ENCODE measurements around the gene AKIRIN2. TPM values are rescaled to one million over a fixed set of nuclear protein-coding genes. Genes with fewer than 3 reads are reported as not detected.

Gene AKIRIN2
- total and polyA plus RNA-seq, 10 of the 15 experiments (the other 5 are each of a cell fraction or from before 2014, with no cell fraction given), result 12.7 to 82.2 (median 42.6) TPM

DNA sequence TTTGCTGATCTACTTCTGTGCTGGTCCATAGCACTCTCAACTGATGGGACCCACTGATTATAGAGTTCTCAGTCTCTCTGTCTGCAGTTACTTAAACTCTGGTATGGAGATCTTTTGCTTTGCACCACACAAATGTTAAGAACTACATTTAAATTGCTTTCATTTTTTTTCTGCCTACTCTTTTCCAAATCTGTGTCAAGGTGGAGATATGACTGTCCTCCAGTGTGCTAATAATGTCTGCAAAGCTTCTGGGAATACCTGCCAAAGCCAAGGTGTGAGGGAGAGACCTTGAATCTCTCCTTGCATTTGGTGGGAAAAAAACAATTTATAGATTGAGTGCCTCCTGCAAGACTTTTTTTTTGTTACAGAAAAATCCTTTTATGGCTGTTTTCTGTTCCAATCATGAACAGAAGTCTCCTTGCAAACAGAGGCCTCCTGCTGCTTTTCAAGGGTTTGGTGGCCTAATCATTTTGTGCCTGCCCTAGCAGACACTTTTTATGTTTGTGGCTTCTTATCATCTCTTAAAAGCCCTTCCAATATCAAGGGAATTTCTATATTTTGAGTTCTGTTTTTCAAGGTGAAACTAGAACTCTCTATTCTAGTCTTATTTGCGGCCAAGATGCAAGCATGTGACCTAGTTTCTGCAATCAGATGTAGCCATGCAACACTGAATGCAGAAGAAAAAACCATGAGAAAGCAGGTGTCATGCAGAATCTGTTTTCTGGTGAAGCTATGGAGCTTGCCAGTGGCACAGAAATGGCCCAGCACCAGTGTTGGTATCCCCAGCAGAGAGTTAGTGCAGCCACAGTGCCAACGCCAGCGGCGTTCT is 23.2 kb upstream of the AKIRIN2 start (continued):
- TF ChIP-seq, protein P1, sequence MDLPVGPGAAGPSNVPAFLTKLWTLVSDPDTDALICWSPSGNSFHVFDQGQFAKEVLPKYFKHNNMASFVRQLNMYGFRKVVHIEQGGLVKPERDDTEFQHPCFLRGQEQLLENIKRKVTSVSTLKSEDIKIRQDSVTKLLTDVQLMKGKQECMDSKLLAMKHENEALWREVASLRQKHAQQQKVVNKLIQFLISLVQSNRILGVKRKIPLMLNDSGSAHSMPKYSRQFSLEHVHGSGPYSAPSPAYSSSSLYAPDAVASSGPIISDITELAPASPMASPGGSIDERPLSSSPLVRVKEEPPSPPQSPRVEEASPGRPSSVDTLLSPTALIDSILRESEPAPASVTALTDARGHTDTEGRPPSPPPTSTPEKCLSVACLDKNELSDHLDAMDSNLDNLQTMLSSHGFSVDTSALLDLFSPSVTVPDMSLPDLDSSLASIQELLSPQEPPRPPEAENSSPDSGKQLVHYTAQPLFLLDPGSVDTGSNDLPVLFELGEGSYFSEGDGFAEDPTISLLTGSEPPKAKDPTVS (IDR thresholded peaks at IDR 0.05; ENCODE audit: low read depth, low read length), result no peak
- TF ChIP-seq ZNF384 (IDR thresholded peaks at IDR 0.05; ENCODE audit: borderline replicate concordance, low read depth, low read length) (peak; percentile 80), TCF3 (IDR thresholded peaks at IDR 0.05; ENCODE audit: borderline replicate concordance, insufficient read depth, low read depth, low read length) (0 out of 2 replicates have a peak, but pooled peaks have one; percentile 50), SP1 (IDR thresholded peaks at IDR 0.05; ENCODE audit: low read depth, low read length) (no peak), PML (IDR thresholded peaks at IDR 0.05; ENCODE audit: low read length) (peak; percentile 59; the same call in 1 of the 2 replicates), DPF2 (IDR thresholded peaks at IDR 0.05) (no peak), NFIC (IDR thresholded peaks at IDR 0.05; ENCODE audit: low read depth, low read length) (peak; percentile 90), CBX5 (IDR thresholded peaks at IDR 0.05; ENCODE audit: low read depth) (no peak), POLR2A (IDR thresholded peaks at IDR 0.05; ENCODE audit: low read depth, low read length) (peak; percentile 53; the same call in 1 of the 2 replicates), MYC (IDR thresholded peaks at IDR 0.05; ENCODE audit: insufficient read depth, insufficient read length, insufficient replicate concordance, low read length, severe bottlenecking) (no peak), NBN (IDR thresholded peaks at IDR 0.05) (no peak), MEF2B (IDR thresholded peaks at IDR 0.05; ENCODE audit: partially characterized antibody, poor library complexity, severe bottlenecking) (peak; percentile 69), BCL11A (IDR thresholded peaks at IDR 0.05; ENCODE audit: low read depth, low read length) (no peak; the same call in 1 of the 2 replicates)
- TF ChIP-seq, protein P2, sequence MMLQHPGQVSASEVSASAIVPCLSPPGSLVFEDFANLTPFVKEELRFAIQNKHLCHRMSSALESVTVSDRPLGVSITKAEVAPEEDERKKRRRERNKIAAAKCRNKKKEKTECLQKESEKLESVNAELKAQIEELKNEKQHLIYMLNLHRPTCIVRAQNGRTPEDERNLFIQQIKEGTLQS (IDR thresholded peaks at IDR 0.05; ENCODE audit: borderline replicate concordance, extremely low read depth, low read depth, low read length), result no peak
- TF ChIP-seq, protein P3, sequence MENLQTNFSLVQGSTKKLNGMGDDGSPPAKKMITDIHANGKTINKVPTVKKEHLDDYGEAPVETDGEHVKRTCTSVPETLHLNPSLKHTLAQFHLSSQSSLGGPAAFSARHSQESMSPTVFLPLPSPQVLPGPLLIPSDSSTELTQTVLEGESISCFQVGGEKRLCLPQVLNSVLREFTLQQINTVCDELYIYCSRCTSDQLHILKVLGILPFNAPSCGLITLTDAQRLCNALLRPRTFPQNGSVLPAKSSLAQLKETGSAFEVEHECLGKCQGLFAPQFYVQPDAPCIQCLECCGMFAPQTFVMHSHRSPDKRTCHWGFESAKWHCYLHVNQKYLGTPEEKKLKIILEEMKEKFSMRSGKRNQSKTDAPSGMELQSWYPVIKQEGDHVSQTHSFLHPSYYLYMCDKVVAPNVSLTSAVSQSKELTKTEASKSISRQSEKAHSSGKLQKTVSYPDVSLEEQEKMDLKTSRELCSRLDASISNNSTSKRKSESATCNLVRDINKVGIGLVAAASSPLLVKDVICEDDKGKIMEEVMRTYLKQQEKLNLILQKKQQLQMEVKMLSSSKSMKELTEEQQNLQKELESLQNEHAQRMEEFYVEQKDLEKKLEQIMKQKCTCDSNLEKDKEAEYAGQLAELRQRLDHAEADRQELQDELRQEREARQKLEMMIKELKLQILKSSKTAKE (IDR thresholded peaks at IDR 0.05; ENCODE audit: low read depth, poor library complexity, severe bottlenecking), result peak; percentile 71
- TF ChIP-seq, protein P4, sequence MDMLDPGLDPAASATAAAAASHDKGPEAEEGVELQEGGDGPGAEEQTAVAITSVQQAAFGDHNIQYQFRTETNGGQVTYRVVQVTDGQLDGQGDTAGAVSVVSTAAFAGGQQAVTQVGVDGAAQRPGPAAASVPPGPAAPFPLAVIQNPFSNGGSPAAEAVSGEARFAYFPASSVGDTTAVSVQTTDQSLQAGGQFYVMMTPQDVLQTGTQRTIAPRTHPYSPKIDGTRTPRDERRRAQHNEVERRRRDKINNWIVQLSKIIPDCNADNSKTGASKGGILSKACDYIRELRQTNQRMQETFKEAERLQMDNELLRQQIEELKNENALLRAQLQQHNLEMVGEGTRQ (IDR thresholded peaks at IDR 0.05; ENCODE audit: borderline replicate concordance, low read depth, low read length), result peak; percentile 43; the same call in 1 of the 2 replicates
- TF ChIP-seq, protein P5, sequence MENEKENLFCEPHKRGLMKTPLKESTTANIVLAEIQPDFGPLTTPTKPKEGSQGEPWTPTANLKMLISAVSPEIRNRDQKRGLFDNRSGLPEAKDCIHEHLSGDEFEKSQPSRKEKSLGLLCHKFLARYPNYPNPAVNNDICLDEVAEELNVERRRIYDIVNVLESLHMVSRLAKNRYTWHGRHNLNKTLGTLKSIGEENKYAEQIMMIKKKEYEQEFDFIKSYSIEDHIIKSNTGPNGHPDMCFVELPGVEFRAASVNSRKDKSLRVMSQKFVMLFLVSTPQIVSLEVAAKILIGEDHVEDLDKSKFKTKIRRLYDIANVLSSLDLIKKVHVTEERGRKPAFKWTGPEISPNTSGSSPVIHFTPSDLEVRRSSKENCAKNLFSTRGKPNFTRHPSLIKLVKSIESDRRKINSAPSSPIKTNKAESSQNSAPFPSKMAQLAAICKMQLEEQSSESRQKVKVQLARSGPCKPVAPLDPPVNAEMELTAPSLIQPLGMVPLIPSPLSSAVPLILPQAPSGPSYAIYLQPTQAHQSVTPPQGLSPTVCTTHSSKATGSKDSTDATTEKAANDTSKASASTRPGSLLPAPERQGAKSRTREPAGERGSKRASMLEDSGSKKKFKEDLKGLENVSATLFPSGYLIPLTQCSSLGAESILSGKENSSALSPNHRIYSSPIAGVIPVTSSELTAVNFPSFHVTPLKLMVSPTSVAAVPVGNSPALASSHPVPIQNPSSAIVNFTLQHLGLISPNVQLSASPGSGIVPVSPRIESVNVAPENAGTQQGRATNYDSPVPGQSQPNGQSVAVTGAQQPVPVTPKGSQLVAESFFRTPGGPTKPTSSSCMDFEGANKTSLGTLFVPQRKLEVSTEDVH (IDR thresholded peaks at IDR 0.05; ENCODE audit: low read depth, partially characterized antibody), result no peak
- TF ChIP-seq, protein P6, sequence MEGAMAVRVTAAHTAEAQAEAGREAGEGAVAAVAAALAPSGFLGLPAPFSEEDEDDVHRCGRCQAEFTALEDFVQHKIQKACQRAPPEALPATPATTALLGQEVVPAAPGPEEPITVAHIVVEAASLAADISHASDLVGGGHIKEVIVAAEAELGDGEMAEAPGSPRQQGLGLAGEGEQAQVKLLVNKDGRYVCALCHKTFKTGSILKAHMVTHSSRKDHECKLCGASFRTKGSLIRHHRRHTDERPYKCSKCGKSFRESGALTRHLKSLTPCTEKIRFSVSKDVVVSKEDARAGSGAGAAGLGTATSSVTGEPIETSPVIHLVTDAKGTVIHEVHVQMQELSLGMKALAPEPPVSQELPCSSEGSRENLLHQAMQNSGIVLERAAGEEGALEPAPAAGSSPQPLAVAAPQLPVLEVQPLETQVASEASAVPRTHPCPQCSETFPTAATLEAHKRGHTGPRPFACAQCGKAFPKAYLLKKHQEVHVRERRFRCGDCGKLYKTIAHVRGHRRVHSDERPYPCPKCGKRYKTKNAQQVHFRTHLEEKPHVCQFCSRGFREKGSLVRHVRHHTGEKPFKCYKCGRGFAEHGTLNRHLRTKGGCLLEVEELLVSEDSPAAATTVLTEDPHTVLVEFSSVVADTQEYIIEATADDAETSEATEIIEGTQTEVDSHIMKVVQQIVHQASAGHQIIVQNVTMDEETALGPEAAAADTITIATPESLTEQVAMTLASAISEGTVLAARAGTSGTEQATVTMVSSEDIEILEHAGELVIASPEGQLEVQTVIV (IDR thresholded peaks at IDR 0.05; ENCODE audit: borderline replicate concordance, partially characterized antibody), result no peak

Measured in GM12878 (cell line).